ENCODE data around the gene TMOD1. TPM values are rescaled to one million over a fixed set of nuclear protein-coding genes. Genes with fewer than 3 reads are reported as not detected.

Gene TMOD1
- total and polyA plus RNA-seq, 4 donors = 9.2 to 20.0 (median 14.1) TPM

GRCh38 chr9:97531888-97532376 is 30.5 kb downstream of the TMOD1 start:
- Histone ChIP-seq H3K4me3 (ENCODE audit: low read depth in 1 of 3, low read length in 3 of 3) (no peak overlapping the region), H3K4me1 (ENCODE audit: control insufficient read depth in 4 of 4, insufficient read depth in 4 of 4, low read length in 3 of 4) (no peaks in the 10 kb centered on the region), H3K36me3 (ENCODE audit: control insufficient read depth in 4 of 4, insufficient read depth in 3 of 4, low read depth in 1 of 4, low read length in 3 of 4) (peaks cover 0 to 2% (median 0%) of the 10 kb centered on the region in 4 donors), H3K27me3 (ENCODE audit: control insufficient read depth in 4 of 4, insufficient read depth in 4 of 4, low read length in 3 of 4) (no peaks in the 10 kb centered on the region), H3K9ac (ENCODE audit: low read depth in 1 of 2, low read length in 2 of 2) (no peak overlapping the region), H3K9me3 (ENCODE audit: control insufficient read depth in 4 of 4, low read length in 3 of 4) (no peaks in the 10 kb centered on the region), H3K27ac (ENCODE audit: low read depth in 1 of 2, low read length in 2 of 2) (no peak overlapping the region)
- 78% methylated on average over 9 of the region's 9 CpGs for WGBS
- no peak for DNase-seq (ENCODE audit: low spot score)
- no peak for TF ChIP-seq REST (IDR thresholded peaks at IDR 0.05)
- no peak for TF ChIP-seq MAX (IDR thresholded peaks at IDR 0.05)
- peak in 1 of 2 donors; percentile 33 for TF ChIP-seq RXRA (IDR thresholded peaks at IDR 0.05)
- TF ChIP-seq NR2F2 (IDR thresholded peaks at IDR 0.05) = peak; percentile 69
- TF ChIP-seq GABPA (IDR thresholded peaks at IDR 0.05 in 1 of 2, conservative IDR thresholded peaks at IDR 0.05 in 1 of 2) = no peak
- TF ChIP-seq FOXA1 (IDR thresholded peaks at IDR 0.05) = no peak

GRCh38 chr9:97534185-97534584 is 32.7 kb downstream of the TMOD1 start:
- no peak overlapping the region for H3K4me3 ChIP-seq (ENCODE audit: low read depth in 1 of 3, low read length in 3 of 3)
- H3K27ac ChIP-seq (ENCODE audit: low read depth in 1 of 2, low read length in 2 of 2) = no peak overlapping the region
- 54% methylated on average over 3 of the region's 3 CpGs for WGBS
- no peaks in the 10 kb centered on the region for H3K9me3 ChIP-seq (ENCODE audit: control insufficient read depth in 4 of 4, low read length in 3 of 4)
- no peaks in the 10 kb centered on the region for H3K36me3 ChIP-seq (ENCODE audit: control insufficient read depth in 4 of 4, insufficient read depth in 3 of 4, low read depth in 1 of 4, low read length in 3 of 4)
- no peaks in the 10 kb centered on the region for H3K27me3 ChIP-seq (ENCODE audit: control insufficient read depth in 4 of 4, insufficient read depth in 4 of 4, low read length in 3 of 4)
- TF ChIP-seq HNF4G (IDR thresholded peaks at IDR 0.05) (no peak), RXRA (IDR thresholded peaks at IDR 0.05) (peak in 1 of 2 donors; percentile 13), FOXA2 (IDR thresholded peaks at IDR 0.05) (no peak), FOXA1 (IDR thresholded peaks at IDR 0.05) (no peak), NR2F2 (IDR thresholded peaks at IDR 0.05) (no peak), MAX (IDR thresholded peaks at IDR 0.05) (no peak), HNF4A (conservative IDR thresholded peaks at IDR 0.05) (peak; percentile 45 to 48)
- H3K4me1 ChIP-seq (ENCODE audit: control insufficient read depth in 4 of 4, insufficient read depth in 4 of 4, low read length in 3 of 4) = no peaks in the 10 kb centered on the region
- H3K9ac ChIP-seq (ENCODE audit: low read depth in 1 of 2, low read length in 2 of 2) = no peak overlapping the region
- DNase-seq (ENCODE audit: low spot score) = no peak

GRCh38 chr9:97534961-97535594 is 33.6 kb downstream of the TMOD1 start:
- no peak overlapping the region for H3K9ac ChIP-seq (ENCODE audit: low read depth in 1 of 2, low read length in 2 of 2)
- H3K36me3 ChIP-seq (ENCODE audit: control insufficient read depth in 4 of 4, insufficient read depth in 3 of 4, low read depth in 1 of 4, low read length in 3 of 4) = no peaks in the 10 kb centered on the region
- H3K9me3 ChIP-seq (ENCODE audit: control insufficient read depth in 4 of 4, low read length in 3 of 4) = no peaks in the 10 kb centered on the region
- TF ChIP-seq RXRA (IDR thresholded peaks at IDR 0.05) (no peak), SP1 (IDR thresholded peaks at IDR 0.05) (no peak), FOXA2 (IDR thresholded peaks at IDR 0.05) (no peak), TAF1 (conservative IDR thresholded peaks at IDR 0.05) (no peak), GABPA (IDR thresholded peaks at IDR 0.05 in 1 of 2, conservative IDR thresholded peaks at IDR 0.05 in 1 of 2) (no peak), CTCF (IDR thresholded peaks at IDR 0.05; ENCODE audit: low read depth, low read length, missing input control) (no peak), NR2F2 (IDR thresholded peaks at IDR 0.05) (no peak), ZBTB33 (IDR thresholded peaks at IDR 0.05) (no peak), REST (IDR thresholded peaks at IDR 0.05) (no peak), FOXA1 (IDR thresholded peaks at IDR 0.05) (no peak), HNF4G (IDR thresholded peaks at IDR 0.05) (no peak), HNF4A (conservative IDR thresholded peaks at IDR 0.05) (no peak)
- H3K27me3 ChIP-seq (ENCODE audit: control insufficient read depth in 4 of 4, insufficient read depth in 4 of 4, low read length in 3 of 4) = no peaks in the 10 kb centered on the region
- no peak overlapping the region for H3K27ac ChIP-seq (ENCODE audit: low read depth in 1 of 2, low read length in 2 of 2)
- DNase-seq (ENCODE audit: low spot score) = no peak
- H3K4me1 ChIP-seq (ENCODE audit: control insufficient read depth in 4 of 4, insufficient read depth in 4 of 4, low read length in 3 of 4) = no peaks in the 10 kb centered on the region
- 96% methylated on average over 10 of the region's 10 CpGs for WGBS
- H3K4me3 ChIP-seq (ENCODE audit: low read depth in 1 of 3, low read length in 3 of 3) = no peak overlapping the region
